Hindlimb muscle (tissue), 1 donor: ENCODE results near the gene TRIO. TPM values are rescaled to one million over a fixed set of nuclear protein-coding genes. Genes with fewer than 3 reads are reported as not detected.

Source experiments
- DNase-seq: peaks from one replicate; pipeline ENCODE4 v3.0.0-alpha.2; 2013
- polyA plus RNA-seq: library from polyadenylated mRNA; unstranded; fragments of 120-200 nt; gene quantifications from one replicate; pipeline ENCODE4 v1.2.1, GENCODE V29; 2013; ENCODE audit not compliant: insufficient read length

Gene TRIO
- polyA plus RNA-seq, 1 donor = 181 TPM

GRCh38 chr5:14148890-14149671 lies 5.9 kb downstream of the TRIO start:
- DNase-seq = no peak

DNA sequence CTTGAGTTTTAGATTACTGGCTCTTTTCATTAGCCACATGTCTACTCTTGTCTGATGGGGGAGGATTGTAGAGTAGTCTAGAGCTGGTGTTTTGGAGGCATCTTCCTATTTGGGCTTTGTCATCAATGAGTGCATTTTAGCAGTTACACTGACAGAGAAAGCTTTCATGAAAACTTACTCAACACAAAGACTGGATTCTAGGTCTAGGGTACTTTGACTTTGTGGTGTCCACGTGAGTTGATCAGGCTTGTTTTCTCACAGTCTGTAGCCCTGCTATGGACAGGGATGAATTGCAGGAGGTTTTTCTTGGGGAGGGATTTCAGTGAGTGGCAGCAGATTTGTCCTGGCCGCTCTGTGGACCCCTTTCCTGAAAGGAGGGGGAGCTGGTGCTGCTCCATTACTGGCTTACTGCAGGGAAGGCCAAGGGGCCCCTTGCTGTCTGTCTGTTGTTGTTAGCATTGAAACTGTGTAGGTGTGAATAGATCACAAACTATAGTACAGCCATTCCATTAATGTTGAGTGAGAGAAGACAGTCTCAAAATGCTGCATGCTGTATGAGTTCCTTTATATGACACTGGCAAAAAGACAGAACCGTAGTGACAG lies 6.6 kb downstream of the TRIO start:
- no peak for DNase-seq

GRCh38 chr5:14151416-14151815 lies 8.3 kb downstream of the TRIO start:
- no peak for DNase-seq

DNA sequence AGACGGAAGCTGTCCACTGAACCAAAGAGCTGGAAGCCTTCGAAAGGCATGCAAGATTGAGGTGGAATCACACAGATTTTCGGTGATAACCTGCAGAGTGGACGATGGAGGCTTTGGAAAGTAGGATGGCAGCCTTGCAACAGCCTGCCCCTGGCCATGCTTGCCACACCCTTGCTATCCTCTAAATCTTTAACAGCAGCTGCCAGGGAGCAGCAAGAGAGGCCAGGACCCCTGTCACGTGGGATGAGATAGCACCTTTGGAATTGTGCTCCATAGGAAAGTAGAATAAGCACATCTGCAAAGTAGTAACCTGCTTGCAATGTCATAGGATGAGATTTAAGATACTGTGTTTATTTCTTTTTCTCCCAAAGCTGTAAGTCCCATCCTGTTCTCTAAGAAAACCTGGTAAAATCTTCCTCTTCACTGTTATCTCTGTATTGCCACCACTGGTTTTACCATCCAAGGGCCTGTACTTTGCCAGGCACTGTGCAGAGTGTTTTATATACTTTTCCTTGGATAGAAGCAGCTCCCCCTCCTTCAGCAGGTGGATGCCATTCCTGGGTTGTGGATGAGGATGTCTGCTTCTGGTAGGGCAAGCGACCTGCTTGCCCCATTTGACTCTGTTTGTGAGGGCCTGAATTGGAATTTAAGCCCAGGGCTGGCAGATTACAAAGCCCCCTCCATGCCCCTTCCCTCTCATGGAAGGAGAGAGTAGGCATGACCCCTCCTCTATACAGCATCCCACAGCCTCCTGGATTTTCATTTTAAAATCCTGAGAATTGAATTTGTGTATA lies 10.1 kb downstream of the TRIO start:
- DNase-seq = no peak

DNA sequence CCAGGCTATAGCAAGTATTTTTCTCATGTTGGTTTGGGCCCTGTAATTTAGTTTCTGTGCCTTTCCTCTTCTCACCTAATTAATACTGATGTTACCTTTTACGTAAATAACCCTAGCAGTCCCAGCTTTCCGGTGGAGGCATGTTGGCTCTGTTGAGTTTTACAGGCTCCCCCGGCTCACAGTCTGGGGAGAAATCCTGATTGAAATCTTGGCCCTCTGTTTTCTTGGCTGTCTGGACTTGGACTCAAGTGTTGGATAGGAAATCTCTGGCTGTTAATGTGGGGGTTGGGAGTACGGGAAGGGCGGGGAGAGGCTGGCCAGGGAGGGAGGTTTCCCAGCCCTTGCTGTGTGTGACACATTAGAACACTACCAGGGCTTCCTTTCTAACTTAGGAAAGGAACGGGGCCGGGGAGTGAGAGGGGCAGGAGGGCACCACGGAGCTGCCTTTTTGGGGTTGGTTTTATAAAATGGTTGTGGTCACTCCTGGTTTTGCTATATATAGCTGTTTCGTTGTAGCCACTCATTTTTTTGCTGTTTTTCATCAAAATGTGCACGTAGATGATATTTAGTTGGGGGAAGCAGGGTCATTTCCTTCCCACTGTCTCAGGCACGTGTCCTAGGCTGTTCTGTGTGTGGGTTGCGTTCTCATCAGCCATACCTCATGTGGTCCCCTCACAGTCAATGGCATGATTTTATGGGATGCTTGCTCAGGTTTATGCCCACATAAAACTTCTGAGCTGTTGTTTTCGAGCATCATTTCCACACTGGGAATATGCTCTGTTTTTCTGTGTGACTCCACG lies 11.0 kb downstream of the TRIO start:
- DNase-seq = peak; percentile 71

GRCh38 chr5:14155075-14155474 lies 11.9 kb downstream of the TRIO start:
- no peak for DNase-seq

- no peak for DNase-seq
Measured at GRCh38 chr5:14155739-14156138, 12.6 kb downstream of the TRIO start.

GRCh38 chr5:14156290-14156649 lies 13.1 kb downstream of the TRIO start:
- DNase-seq = no peak

DNA sequence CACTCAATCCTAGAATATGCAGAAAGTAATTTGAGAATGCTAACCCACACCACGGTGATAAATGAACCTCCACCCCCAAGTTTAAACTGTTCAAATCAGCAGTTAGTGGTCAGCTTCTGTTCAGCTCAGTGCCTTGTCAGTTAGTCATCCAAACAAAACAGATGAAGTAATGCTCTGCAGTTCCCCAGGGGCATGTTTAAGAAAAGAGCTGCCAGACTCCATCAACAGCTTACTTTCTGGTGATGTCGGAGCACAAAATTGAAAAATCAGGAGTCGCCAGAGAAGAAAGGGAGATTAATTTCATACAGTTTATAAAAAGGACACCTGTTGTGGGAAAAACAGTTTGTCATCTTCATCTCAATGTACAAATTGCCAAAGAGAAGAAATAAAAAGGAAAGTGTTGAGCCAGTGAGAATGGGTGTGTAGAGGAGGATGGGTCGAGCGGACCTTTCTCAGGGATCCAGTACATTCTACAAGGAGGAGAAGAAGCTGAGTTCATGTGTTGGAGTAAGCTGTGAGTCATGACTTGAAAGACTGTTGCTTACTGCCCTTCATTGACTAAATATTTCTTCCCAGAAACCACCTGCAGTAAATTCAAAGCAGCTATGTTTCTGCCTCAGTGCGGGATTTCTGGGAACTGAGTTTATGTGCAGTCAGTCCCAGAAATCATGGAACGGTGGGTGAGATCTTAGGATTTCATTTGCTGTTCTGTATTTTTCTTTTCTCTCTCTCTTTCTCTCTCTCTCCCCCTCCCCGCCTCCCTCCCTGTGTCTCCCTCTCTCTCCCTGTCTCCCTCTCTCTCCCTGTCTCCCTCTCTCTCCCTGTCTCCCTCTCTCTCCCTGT lies 13.7 kb downstream of the TRIO start:
- peak; percentile 41 for DNase-seq

- DNase-seq = no peak
Measured at GRCh38 chr5:14157493-14157782, 14.3 kb downstream of the TRIO start.

DNA sequence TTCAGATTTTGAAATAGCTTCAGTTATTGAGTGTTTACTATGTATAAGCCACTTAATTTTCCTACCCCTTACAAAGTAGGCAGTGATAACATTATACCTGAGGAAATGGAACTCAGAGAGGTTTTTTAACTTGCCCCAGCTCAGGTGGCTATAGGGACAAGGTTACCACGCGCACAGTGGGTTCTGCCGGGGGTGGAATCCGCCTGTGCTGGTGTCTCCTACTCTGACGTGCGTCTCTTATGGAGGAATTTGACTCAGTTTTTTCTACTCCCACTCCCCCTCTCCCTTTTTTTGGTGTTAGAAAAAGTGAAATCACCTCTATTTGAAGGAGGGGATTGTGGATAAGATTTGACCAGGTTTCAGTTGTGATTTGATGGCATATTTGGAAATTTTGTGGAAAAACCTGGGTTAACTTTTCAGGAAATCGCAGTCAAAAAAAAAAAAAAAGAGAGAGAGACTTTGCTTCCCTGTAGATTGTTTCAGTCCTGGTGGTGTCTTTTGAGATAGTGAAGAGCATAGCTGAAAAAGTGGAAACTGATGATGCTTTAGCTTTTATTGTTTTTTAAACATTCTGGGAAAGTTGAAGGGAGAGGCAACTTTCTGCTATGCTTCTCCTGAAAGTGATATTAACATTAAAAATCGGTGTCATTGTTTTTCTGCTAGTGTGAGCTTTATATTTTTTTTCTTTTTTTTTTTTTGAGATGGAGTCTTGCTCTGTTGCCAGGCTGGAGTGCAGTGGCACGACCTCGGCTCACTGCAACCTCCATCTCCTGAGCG lies 15.9 kb downstream of the TRIO start:
- DNase-seq = no peak

GRCh38 chr5:14161825-14162556 lies 18.8 kb downstream of the TRIO start:
- DNase-seq = no peak

GRCh38 chr5:14164164-14165163 lies 21.3 kb downstream of the TRIO start:
- no peak for DNase-seq

- DNase-seq = no peak
Measured at GRCh38 chr5:14165375-14166106, 22.4 kb downstream of the TRIO start.

- no peak for DNase-seq
Measured at GRCh38 chr5:14166437-14166836, 23.3 kb downstream of the TRIO start.

GRCh38 chr5:14167211-14167845 lies 24.2 kb downstream of the TRIO start:
- no peak for DNase-seq

DNA sequence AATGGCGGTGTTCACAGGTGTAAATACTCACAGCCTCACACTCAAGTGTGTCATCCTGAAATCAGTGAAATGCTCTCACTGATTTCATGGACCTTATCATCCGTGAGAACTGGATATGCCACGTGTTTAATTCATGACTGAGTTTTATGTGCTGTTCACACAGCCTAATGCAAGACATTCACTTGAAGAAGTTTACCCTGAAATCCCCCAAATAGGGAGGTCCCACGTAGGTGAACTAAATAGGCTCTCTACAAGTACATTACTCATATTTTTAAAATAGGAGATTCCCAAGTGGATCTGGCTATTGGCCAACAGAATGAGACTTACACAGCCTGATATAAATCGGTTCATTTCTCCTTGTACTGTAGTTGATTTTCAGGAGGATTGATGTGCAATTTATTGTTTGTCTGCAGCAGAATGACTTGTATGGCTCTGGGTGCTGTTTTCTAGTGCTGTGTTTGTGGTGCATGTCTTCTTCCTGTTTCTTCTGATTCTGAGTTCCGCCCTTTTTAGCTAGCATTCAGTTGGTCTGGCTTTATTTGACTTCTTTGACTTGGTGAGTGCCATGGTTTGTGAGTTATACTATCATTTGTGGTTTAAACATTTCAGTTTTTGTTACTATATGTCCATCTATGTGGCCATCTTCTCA lies 25.1 kb downstream of the TRIO start:
- DNase-seq = no peak
